Gastrocnemius medialis (tissue), 4 donors: ENCODE measurements around the gene CLDN15.

Source experiments
- CTCF ChIP-seq, 5 experiments: fragments of 450-650 bp in 3 of 5; fragments of 200-600 bp in 2 of 5; sonication (generic) in 2 of 5; IDR thresholded peaks in 4 of 5; conservative IDR thresholded peaks in 1 of 5; 1 replicate in 4 of 5; 2 replicates in 1 of 5; pipeline ENCODE4 v1.5.1; 2016 to 2019; ENCODE audit warnings: antibody characterized with exemption in 5 of 5, mild to moderate bottlenecking in 3 of 5, moderate library complexity in 3 of 5
- POLR2A ChIP-seq, 2 donors: fragments of 450-650 bp; IDR thresholded peaks; one replicate each; pipeline ENCODE4 v1.6.1; 2017; ENCODE audit warnings: antibody characterized with exemption in 2 of 2, mild to moderate bottlenecking in 2 of 2, moderate library complexity in 2 of 2

- TF ChIP-seq CTCF (IDR thresholded peaks at IDR 0.05 in 4 of 5, conservative IDR thresholded peaks at IDR 0.05 in 1 of 5) (no peak), POLR2A (IDR thresholded peaks at IDR 0.05) (no peak)
These were observed 39.1 kb downstream of the CLDN15 start for GRCh38 chr7:101198476-101198875.
